ENCODE data around the gene VMAC.
"Not testable (repeated sequence)": the region's sequence is repeated elsewhere in the genome, so short reads cannot be mapped to it uniquely, and the experiment has no call there.

Gene VMAC

DNA sequence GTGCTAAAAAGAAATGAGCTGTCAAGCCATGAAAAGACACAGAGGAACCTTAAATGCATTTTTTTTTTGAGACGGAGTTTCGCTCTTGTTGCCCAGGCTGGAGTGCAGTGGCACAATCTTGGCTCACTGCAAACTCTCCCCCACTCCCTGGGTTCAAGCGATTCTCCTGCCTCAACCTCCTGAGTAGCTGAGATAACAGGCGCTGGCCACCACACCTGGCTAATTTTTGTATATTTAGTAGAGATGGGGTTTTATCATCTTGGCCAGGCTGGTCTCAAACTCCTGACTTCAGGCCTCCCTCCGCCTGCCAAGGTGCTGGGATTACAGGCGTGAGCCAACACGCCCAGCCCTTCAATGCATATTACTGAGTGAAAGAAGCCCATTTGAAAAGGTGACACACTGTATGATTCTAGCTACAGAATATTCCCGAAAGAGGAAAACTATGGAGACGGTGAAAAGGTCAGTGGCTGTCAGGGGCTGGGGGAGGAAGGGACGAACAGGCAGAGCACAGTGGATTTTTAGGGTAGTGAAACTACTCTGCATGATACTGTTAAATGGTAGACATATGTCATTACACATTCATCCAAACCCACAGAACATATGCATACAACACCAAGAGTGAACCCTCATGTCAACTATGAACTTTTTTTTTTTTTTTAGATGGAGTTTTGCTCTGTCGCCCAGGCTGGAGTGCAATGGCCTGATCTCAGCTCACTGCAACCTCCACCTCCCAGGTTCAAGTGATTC lies 20.4 kb upstream of the VMAC start:
- not testable (repeated sequence) for DNase-seq

DNA sequence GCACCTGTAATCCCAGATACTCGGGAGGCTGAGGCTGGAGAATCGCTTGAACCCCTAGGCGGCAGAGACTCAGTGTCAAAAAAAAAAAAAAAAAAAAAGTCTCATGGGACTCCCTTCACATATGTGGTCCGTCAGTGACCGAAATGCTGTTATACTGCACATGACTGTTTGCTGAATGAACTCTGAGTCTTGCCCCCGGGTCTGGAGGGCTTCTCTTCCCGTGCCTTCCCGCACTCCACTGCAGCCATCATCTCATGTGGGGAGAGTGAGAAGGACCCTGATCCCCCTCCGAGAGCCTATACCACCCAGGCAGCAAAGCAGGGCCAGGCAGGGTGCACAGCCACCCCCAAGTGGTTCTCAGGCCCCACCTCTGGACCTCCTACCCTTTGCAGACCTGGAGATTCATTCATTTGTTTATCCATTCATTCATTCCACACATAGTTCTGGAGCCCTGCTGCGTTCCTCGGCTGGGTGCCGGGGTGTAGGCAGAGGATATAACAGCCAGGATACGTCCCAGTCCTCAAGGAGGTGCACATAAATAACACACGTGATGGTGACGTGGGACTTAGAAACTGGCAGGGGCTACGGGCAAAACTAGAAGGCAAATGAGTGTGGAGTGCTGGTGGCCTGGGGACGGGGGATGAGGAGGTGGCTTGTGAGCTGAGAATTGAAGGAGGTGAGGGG lies 15.2 kb upstream of the VMAC start:
- no peak for DNase-seq

DNA sequence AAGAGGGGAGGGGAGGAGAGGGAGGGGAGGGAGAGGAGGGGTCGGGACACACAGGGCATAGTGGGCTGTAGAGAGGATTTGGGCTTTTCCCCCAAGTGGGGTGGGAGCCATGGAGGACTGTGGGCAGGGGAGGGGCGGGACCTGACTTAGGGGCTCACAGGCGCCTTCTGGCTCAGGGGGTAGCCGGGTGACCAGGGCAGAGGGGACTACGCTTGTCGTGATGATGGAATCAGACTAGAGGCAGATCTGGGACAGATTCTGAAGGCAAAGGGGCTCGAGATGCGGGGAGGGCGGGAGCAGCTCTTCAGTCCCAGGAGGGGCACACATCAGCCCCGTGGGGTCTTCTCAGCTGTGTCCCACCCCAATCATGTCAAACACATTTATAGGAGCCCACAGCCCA lies 14.6 kb upstream of the VMAC start:
- DNase-seq, result no peak

DNA sequence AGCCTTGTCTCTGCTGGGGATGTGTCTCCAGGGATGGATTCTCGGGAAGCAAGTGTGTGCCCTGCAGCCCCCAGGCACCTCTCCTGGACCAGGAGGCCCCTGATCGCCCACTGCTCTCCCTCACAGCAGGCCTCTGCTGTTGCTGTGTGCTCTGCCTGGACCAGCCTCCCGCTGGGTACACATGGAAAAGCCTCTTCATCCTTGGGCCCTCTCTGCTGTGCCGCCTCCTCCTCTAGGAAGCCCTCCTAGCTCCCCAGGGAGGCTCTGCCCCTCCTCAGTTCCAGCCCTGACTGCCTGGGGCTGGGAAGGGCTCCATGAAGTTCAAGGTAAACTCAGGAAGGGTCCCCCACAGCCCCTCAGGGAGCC lies 13.1 kb upstream of the VMAC start:
- DNase-seq, result no peak

DNA sequence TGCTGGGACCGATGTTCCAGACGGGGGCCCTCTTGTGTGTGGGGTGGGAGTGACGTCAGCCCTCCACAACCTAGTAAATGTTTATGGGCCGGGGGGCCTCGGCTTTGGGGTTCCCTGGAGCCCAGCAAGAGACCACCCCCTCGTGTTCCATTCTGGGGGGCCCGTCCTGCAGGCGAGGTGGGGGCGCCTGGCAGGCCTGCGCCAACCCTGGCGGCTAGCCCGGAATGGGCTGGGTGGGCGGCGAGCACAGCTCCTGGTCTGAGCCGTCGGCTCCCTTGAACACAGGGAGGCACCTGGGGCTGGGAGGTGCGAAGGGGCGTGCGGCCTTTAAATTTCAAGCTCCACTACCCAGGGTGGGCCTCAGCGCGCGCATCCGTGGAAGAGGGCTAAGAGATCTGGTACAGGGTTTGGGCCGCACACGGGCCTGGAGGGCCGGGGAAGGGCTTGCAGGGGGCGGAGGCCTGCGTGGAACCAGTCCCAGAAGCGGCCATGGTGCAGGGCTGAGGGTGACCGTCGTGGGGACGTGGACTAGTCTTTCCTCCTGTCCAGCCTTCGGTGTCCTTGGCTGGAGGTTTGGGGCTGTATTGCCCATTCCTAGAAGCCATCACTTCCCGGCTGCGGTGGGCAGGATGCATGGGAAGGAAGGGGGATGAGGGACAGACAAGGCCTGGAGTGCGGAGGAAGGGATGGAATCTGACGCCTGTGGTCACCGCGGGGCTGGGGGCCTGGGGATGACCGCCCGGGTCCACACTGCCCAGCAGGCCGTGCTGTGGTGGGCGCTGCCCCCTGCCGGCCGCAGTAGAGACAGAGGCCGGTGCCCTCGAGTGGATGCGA lies 12.5 kb upstream of the VMAC start:
- no peak for DNase-seq

DNA sequence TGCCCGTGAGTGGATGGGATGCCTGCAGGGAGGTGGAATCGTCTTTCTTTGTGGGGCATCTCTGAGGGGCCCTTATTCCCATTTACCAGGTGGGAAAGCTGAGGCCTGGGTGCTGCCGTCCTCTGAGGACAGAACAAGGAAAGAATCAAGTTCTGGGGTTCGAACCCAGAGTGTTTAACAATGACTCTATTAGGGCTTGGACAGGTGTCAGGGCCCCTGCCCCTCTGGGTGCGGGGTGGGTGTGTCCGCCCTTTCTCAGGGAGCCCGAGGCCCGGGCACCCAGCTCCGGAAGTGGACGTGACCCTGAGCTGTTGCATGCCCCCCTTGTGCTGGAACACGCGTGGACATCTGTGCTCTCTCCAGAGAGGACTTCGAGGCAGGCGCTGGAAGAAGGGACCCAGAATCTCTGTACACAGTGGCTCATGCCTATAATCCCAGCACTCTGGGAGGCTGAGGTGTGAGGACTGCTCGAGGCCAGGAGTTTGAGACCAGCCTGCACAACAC lies 11.8 kb upstream of the VMAC start:
- no peak for DNase-seq

DNA sequence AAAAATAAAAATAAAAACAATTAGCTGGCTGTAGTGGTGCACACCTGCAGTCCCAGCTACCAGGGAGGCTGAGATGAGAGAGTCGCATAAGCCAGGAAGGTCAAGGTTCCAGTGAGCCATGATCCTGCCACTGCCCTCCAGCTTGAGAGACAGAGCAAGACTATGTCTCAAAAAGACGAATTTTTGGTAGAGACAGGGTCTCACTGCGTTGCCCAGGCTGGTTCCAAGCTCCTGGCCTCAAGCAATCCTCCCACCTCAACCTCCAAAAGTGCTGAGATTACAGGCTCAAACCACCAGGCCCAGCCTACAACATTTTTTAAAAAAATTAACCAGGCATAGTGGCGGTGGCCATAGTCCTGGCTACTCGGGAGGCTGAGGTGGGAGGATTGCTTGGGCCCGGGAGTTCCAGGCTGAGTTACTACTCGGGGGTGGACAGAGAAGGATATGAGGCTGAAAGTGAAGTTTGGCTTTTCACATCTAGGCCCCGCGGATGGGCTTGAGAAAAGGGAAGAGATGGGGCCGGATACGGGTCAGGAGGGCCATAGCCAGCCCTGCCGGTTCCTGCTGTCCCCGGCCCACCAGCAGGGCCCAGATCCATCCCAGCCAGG lies 11.3 kb upstream of the VMAC start:
- DNase-seq, result no peak

DNA sequence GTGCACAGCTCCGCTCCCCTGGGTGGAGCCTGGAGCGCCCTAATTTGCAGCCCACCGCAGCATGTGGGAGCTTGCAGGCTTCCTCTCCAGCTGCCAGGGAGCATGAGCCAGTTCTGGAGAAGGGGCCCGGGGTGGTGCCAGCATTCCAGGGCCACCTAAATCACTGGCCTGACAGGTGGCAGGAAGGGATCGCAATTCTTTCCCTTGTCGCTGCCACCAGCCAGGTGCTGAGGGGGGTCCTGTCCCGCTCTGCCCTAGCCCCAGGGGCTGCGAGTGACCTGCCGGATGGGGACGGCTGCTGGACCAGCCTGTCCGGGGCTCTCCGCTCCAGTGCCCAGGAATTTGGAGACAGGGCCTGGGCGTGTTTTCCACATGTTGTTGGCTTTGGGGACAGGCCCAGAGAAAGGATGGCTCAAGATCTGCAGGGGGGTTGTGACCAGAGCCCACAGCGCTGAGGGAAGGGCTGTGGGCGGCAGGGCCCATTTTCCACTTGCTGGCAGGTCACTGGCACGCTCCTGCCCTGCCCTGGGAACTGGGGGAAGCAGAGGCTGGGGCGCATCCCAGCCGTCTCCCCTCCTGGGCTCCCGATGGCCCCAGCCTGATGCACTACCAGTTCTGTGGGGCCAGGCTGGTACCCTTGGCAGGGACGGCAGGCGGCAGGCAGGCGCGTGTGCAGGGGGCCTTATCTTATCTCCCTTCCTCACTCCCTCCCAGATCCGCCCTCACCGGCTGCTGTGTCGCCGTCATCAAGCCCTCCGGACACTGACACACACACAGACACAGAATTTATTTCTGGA lies 10.6 kb upstream of the VMAC start:
- no peak for DNase-seq

DNA sequence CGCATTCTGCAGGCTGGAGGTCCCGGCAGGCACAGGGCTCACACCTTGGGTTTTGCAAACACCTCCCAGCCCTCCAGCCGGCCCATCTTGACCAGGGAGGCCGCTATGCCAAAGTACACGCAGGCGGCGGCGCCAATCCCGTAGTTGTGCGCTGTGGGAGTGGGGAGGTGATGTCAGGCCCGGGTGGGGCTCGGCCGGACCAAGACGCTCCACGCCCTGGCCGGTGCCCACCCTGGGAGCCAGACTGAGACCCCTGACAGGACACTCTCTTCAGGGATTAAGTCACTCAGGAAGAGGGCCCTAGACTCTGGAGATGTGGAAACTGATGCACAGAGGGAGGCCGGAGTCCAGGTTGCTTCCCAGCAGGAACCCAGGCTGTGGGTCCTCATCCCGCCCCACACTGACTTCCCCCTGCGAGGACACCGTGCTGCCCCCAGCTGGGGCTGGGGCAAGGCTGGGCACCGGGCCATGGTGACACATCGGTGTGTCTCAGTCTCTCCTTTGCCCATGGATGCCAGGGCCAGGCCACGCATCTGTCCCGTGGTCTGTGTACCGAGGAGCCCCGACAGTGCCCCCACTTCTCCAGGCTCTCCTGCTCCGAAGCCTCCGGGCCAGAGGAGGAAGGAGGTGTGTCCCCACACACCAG lies 9.8 kb upstream of the VMAC start:
- no peak for DNase-seq

DNA sequence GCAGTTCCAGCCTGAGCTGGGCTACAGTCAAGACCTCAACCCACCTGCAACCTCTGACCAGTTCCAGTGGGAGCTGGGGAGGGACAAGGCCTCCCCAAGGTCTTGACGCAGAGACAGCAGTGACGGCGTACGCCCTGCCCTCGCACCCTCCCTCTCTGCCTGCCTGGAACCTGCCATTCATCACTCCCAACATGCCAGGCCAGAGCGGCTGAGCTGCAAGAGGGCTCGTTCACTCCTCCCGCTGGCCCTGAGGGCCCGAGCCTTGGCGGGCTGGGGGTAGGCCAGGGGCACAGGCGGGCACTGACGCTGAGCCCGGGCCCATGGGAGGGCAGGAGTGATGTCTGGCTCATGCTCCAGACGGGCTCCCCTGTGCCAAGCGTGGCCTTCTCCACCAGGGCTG lies 9.3 kb upstream of the VMAC start:
- no peak for DNase-seq

DNA sequence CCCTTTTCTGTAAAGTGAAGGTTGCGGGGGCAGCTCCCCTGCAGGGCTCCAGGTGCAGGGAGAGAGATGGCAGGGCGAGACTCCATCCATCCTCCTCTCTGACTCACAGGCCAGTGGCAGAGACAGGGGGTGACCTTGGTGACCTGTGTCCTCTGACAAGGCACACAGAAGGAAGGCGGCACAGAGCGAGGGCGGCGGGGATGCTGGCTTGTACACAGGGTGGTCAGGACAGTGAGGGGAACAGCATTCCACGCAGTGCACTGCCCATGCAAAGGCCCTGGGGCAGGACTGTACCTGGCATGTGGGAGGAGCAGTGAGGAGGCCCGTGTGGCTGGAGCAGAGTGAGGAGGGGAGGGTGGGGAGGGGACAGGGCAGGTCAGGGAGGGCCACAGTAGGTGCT lies 8.8 kb upstream of the VMAC start:
- DNase-seq, result no peak

DNA sequence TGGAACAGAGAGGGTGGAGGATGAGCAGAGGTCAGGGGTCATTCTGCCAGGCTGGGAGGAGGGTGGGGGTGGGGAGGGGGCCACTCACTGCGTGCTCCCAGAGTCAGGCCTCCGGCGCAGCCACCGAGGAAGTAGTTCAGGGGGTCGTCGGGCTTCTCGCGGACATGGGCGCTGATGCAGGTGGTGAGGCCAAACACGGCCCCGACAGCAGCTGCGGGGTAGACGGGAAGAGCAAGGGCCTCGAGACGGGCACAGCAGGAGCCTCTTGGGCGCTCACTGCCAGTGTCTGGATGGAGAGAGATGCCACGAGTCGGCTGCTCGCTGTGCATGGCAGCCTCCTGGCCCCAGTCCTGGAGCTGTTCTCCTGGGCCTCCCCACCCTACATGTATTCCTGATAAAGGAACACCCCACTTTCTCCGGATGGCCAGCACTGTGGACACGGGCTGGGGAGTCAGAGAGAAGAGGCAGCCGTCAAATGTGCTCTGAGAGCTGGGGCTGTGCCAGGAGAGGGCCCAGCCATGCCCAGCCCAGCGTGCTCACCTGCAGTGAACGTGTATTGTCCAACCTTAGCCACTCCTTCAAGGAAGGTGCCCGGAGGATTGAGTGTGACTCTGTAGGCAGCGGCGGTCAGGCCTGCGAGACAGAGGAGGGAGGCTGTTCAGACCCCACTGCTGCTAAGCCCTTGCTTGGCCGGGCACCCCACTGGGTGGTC lies 8.2 kb upstream of the VMAC start:
- no peak for DNase-seq

DNA sequence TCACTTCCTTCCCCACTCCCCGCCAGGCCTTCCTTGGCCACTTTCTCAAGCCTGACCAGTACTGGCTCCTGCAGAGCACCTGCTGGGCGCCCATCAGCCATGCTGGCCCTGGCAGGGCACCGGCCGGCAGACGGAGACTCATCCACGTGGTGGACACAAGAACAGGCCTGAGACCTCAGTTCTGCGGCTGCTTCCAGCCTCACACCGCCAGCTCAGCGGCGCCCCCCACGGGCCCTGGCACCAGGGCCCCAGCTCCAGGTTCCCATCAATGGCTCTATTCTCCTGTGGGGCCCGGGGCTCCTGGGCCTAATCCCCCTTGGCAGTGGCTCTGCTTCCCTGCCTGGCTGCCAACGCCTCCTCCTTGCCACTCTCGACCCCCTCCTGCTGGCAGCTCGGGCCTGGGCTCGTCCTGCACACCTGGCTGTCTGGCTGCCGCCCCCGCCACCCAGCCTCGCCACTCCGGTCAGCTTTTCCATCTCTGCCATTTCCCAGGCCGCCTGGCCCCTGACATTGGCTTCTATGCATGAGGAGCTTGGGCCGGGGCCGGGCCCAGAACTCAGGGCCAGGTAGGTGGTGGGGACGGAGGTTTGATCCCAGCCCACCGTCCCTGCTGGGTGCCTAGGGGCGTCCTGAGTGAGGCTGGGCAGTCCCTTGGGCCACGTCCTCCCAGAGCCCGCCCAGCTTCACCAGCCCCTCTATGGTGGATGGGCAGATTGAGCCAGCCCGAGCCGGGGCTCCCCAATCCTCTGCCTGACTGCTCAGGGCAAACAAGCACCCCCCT lies 7.3 kb upstream of the VMAC start:
- no peak for DNase-seq

DNA sequence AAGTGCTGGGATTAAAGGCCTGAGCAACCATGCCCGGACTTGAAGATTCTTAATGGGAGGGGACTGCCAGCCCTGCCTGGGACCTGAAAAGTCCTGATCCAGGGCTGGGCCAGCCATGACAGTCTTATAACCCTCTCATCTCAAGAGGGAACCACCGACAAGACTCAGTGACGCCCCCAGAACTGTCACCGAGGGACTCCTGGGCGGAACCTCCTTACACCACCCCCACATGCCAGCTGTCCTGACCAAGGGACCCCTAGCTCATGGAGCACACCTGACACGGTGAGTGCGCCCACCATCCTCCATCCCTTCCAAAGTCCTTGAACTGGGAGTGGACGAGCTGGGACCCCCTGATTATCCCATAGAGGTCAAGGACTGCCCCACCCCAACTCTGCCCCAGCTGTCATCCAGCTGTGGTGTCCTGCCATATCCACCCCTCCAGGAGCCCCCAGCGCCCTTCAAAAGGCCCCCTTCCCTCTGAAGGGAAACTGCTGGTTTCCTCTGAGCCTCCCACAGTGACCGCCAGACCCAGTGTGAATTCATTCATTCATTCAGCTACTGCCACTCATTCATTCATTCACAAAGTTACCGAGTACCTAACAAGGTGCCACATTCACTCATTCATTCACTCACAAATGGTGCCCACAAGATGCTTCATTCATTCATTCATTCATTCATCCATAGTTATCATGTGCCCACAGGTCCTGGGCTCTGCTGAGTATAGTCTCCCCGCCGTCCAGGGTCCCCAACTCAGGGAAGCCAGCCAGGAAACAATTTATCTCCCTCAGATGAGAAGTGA lies 4.7 kb upstream of the VMAC start:
- no peak for DNase-seq

DNA sequence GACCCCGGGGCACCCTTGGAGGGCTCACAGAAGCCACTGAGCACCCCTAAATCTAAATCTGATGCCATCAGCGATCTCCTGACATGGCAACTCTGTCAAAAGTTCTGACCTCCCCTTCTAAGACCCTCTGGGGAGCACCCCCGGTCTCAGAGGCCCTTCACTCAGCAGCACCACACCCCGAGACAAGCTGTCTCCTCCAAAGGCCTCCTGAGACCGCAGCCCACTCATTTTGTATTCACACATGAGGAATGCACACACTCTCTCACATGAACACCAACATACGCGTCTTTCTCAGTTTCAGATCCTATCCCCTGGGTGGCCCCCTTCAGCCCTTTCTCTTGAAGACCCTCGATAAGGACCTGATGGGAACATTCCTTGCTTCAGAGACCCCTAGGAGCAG lies 3.7 kb upstream of the VMAC start:
- DNase-seq, result no peak

DNA sequence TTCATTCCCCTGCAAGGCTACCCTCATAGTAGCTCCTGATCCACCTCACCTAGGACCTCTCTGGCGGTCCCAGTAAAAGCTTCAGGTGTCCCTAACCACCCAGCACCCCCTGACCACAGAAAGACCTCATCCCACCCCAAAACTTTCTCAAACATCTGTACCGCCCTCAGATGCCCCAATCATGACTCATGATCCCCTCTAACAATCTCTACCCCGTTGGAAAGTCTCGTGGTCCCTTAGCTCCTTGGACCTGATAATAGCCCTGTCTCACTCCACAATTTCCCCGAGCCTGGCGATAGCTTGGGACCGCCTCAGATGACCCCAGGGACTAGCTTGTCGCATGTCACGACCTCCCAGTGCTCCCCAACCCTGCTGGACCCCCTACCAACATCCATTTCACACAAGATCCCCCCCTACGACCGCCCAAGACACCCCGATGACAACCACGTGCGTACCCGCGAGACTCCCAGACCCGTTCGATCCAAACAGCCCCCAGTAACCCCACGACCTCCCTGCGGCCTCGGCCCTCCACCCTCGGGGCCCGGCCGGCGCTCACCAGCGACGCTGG lies 1.5 kb upstream of the VMAC start:
- no peak for DNase-seq

DNA sequence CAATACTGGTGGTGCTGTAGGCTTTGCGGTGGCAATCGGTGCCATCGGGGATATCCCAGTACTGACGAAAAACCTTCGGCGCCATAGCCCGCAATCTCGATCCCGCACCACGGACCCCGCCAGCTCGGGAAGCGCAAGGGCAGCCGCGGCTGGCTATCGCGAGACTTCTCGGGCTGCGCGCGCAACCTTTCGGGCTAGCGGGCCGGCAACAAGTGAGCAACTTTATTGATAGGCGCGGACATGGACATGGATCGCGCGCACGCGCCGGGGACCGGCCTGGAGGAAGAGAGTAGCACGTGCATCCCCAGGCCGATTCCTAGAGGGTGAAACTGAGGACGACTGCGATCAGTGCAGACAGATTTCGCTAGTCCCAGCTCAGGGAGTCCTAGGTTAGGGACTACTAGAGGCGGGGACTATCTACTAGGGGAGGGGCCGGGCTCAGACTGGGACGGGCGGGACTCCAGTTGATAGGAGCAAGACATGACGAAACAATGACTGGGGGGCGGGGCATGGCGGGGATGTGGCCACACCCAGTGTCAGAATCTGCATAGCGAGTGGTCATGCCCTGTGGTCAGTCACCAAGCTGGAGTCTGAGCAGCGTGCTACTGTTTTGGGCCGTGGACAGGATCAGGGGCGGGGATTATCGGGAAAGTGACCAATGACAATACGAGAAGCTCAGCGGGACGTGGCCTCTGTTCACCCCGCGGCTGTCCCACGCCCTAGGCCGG lies 884 bp upstream of the VMAC start, which contains the start of gene NDUFA11:
NDUFA11 (minus strand) TSS at position 167 of the 728 bp plus-strand sequence; CDS start at position 85, 82 bp downstream.
- peak; percentile 91 for DNase-seq

DNA sequence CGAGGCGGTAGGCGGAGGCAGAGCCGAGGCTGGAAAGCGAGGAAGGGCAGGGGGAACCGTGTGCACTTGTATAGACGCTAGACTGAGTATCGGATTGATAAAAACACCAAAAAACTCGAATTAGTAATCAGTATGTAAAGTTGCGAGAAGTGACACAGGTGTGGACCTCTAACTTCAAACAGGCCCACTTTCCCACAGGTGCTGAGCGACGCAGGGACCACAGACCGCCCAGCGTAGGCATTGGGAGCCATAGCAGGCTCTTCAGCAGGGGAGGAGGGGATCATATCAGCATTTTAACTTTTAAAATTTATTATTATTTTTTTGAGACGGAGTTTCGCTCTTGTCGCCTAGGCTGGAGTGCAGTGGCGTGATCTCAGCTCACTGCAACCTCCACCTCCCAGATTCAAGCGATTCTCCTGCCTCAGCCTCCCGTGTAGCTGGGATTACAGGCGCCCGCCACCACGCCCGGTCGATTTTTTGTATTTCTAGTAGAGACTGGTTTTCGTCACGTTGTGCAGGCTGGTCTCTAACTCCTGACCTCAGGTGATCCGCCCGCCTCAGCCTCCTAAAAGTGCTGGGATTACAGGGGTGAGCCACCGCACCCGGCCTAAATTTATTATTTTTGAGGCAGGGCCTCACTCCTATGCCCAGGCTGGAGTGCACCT lies 574 bp downstream of the VMAC start:
- no peak for DNase-seq
